ENCODE data around the gene TMEM86B.
A peak's percentile ranks its signal among the peaks of the same experiment; 100 is the strongest.
"Not testable (repeated sequence)": the region's sequence is repeated elsewhere in the genome, so short reads cannot be mapped to it uniquely, and the experiment has no call there.

Gene TMEM86B

GRCh38 chr19:55220525-55220924 lies 8.0 kb downstream of the TMEM86B start:
- no peak for DNase-seq (ENCODE audit: low spot score)

- no peak for DNase-seq (ENCODE audit: low spot score)
These were observed 11.9 kb downstream of the TMEM86B start for GRCh38 chr19:55216461-55217198.

GRCh38 chr19:55213547-55213946 lies 15.0 kb downstream of the TMEM86B start:
- no peak for DNase-seq (ENCODE audit: low spot score)

- DNase-seq (ENCODE audit: low spot score), result peak; percentile 30
These were observed 16.1 kb downstream of the TMEM86B start for GRCh38 chr19:55212447-55212846.

GRCh38 chr19:55209693-55210472 lies 18.7 kb downstream of the TMEM86B start:
- DNase-seq (ENCODE audit: low spot score), result no peak

- DNase-seq (ENCODE audit: low spot score), result no peak
These were observed 19.5 kb downstream of the TMEM86B start, which contains the start of gene PTPRH for GRCh38 chr19:55208880-55209692. Gene PTPRH, minus strand, starts transcription at chr19:55209501. Its CDS starts 68 bp downstream, at chr19:55209433.

GRCh38 chr19:55206664-55207500 lies 21.7 kb downstream of the TMEM86B start:
- no peak for DNase-seq (ENCODE audit: low spot score)

GRCh38 chr19:55202199-55202598 lies 26.4 kb downstream of the TMEM86B start:
- DNase-seq (ENCODE audit: low spot score), result not testable (repeated sequence)

- DNase-seq (ENCODE audit: low spot score), result no peak
These were observed 28.9 kb downstream of the TMEM86B start for GRCh38 chr19:55199620-55200204.

GRCh38 chr19:55198651-55199050 lies 29.9 kb downstream of the TMEM86B start:
- no peak for DNase-seq (ENCODE audit: low spot score)

- DNase-seq (ENCODE audit: low spot score), result no peak
These were observed 31.0 kb downstream of the TMEM86B start for GRCh38 chr19:55197528-55197927.

- DNase-seq (ENCODE audit: low spot score), result no peak
These were observed 31.8 kb downstream of the TMEM86B start for GRCh38 chr19:55196803-55197202.

GRCh38 chr19:55193481-55193880 lies 35.1 kb downstream of the TMEM86B start:
- no peak for DNase-seq (ENCODE audit: low spot score)

GRCh38 chr19:55189403-55189835 lies 39.1 kb downstream of the TMEM86B start:
- DNase-seq (ENCODE audit: low spot score), result no peak

GRCh38 chr19:55188625-55189024 lies 39.9 kb downstream of the TMEM86B start:
- DNase-seq (ENCODE audit: low spot score), result no peak

- DNase-seq (ENCODE audit: low spot score), result no peak
These were observed 42.5 kb downstream of the TMEM86B start for GRCh38 chr19:55186080-55186479.

GRCh38 chr19:55181740-55182139 lies 46.8 kb downstream of the TMEM86B start:
- no peak for DNase-seq (ENCODE audit: low spot score)

- DNase-seq (ENCODE audit: low spot score), result peak; percentile 30
These were observed 48.7 kb downstream of the TMEM86B start, which contains the start of gene SYT5 for GRCh38 chr19:55179606-55180484. Gene SYT5, minus strand, starts transcription at chr19:55180289. Its CDS starts 1,248 bp downstream, at chr19:55179041.

GRCh38 chr19:55178781-55179599 lies 49.6 kb downstream of the TMEM86B start:
- peak; percentile 78 for DNase-seq (ENCODE audit: low spot score)

Measured in CD4-positive, alpha-beta T cell treated with Interleukin-6 at 100 ng/mL for 8 hours (primary cell).